ENCODE measurements around the gene CLNK. TPM values are rescaled to one million over a fixed set of nuclear protein-coding genes. Genes with fewer than 3 reads are reported as not detected.

The CLNK gene
- total and polyA plus RNA-seq, 2 donors (not counting 1 experiment from before 2014, with no cell fraction given) = 0.57 to 0.75 TPM

DNA sequence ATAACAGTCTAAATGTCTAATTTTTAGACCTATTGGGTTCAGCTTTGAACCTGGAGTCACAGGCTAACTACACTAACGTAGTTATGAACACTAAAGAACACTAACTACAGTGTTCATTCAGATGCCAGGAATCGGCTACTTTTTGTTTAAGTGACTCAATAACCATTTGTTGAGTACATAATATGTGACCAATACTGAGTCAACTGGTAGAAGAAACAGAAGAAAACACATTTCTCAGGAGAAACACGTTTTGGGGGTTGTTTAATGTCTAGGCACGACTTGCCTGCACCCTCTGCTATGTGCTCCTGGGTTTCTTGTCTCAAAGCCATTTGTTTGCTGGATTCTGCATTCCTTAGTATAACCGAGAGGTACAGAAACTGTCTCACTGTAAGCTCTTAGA lies 18.6 kb upstream of the CLNK start:
- intact Hi-C loops (cut with micrococcal nuclease) = no loop called here
- no peak overlapping the region for H2AFZ ChIP-seq (ENCODE audit: insufficient read depth, low read depth, low read length, poor library complexity, severe bottlenecking)
- no peaks in the 10 kb centered on the region for H3K4me1 ChIP-seq (ENCODE audit: control insufficient read depth in 2 of 2, insufficient read depth in 2 of 2, low read length in 2 of 2)
- H3K9ac ChIP-seq (ENCODE audit: low read length) = no peak overlapping the region
- no peaks in the 10 kb centered on the region for H4K20me1 ChIP-seq (ENCODE audit: control insufficient read depth, insufficient read depth, low read length, poor library complexity, severe bottlenecking)
- no peaks in the 10 kb centered on the region for H3K36me3 ChIP-seq (replicated peaks in 1 of 2; ENCODE audit: control extremely low read depth in 1 of 2, control insufficient read depth in 1 of 2, extremely low read depth in 1 of 2, insufficient read depth in 2 of 2, low read length in 1 of 2)
- ChIA-PET POLR2A (no interaction called here), CTCF (no interaction called here)
- Mint-ChIP-seq H3K4me3 (no peak overlapping the region), H3K27me3 (no peaks in the 10 kb centered on the region), H3K9me3 (ENCODE audit: insufficient read depth) (peaks cover 2% of the 10 kb centered on the region), H3K4me1 (no peaks in the 10 kb centered on the region), H3K27ac (no peak overlapping the region)
- no peaks in the 10 kb centered on the region for H3K79me2 ChIP-seq (ENCODE audit: control insufficient read depth, insufficient read depth, low read length)
- TF ChIP-seq, protein P1, sequence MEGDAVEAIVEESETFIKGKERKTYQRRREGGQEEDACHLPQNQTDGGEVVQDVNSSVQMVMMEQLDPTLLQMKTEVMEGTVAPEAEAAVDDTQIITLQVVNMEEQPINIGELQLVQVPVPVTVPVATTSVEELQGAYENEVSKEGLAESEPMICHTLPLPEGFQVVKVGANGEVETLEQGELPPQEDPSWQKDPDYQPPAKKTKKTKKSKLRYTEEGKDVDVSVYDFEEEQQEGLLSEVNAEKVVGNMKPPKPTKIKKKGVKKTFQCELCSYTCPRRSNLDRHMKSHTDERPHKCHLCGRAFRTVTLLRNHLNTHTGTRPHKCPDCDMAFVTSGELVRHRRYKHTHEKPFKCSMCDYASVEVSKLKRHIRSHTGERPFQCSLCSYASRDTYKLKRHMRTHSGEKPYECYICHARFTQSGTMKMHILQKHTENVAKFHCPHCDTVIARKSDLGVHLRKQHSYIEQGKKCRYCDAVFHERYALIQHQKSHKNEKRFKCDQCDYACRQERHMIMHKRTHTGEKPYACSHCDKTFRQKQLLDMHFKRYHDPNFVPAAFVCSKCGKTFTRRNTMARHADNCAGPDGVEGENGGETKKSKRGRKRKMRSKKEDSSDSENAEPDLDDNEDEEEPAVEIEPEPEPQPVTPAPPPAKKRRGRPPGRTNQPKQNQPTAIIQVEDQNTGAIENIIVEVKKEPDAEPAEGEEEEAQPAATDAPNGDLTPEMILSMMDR (IDR thresholded peaks at IDR 0.05) = no peak
- TF ChIP-seq EZH2 (IDR thresholded peaks at IDR 0.05; ENCODE audit: borderline replicate concordance, insufficient read depth, low read depth, low read length, poor library complexity, severe bottlenecking) = no peak
- no peak for ATAC-seq (ENCODE audit: low read depth)
- no peak overlapping the region for H3K4me3 ChIP-seq (ENCODE audit: control extremely low read depth in 1 of 5, extremely low read depth in 1 of 5, insufficient read depth in 1 of 5, low read depth in 2 of 5, low read length in 4 of 5)
- WGBS (ENCODE audit: insufficient coverage) = 73% methylated on average over 2 of the region's 5 CpGs
- H3K4me2 ChIP-seq (replicated peaks; ENCODE audit: low read depth, low read length, poor library complexity, severe bottlenecking) = no peak overlapping the region
- H3K9me3 ChIP-seq (ENCODE audit: control extremely low read depth in 1 of 3, control insufficient read depth in 2 of 3, insufficient read depth in 1 of 3, low read length in 2 of 3) = no peaks in the 10 kb centered on the region
- no peak overlapping the region for H3K27ac ChIP-seq (ENCODE audit: low read length in 2 of 2)
- no peak for DNase-seq
- no peaks in the 10 kb centered on the region for H3K27me3 ChIP-seq (replicated peaks in 1 of 4; ENCODE audit: control extremely low read depth in 1 of 4, control insufficient read depth in 3 of 4, insufficient read depth in 4 of 4, low read length in 3 of 4)

DNA sequence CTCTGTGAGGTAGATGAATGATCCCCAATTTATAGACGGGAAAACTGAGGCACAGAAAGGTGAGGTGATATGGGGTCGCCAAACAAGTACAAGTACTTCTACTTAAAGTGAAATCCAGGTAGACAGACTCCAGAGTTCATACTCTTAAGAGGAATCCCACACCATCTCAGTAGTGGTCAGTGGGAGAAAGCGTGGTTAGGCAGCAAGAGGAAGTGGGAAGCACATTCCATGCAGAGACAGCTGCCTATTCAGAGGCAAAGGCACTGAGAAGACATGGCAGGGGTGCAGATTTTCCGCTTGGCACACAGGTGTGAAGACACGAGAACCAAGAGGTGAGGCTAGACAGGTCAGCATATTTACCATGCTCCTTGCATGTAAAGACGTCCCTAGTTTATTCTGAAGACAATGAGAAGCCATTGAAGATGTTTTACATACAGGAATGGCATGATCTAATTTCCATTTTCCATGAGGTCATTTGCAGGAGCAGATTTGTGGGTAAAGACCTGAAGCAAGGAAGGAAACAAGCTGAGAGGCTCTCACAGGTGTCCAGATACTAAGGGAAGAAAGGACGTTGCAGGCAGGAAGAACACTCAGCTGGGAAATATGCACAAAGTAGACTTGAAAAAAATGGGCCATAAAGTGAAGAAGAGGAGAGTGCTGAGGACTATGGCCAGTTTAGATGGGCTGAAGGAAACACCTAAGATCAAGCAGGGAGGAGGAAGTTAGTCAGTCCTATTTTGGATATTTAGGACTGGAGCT lies 17.3 kb upstream of the CLNK start:
- Mint-ChIP-seq H3K4me3 (no peak overlapping the region), H3K9me3 (ENCODE audit: insufficient read depth) (peaks cover 2% of the 10 kb centered on the region), H3K27me3 (no peaks in the 10 kb centered on the region), H3K4me1 (no peaks in the 10 kb centered on the region), H3K27ac (no peak overlapping the region)
- Histone ChIP-seq H3K4me2 (replicated peaks; ENCODE audit: low read depth, low read length, poor library complexity, severe bottlenecking) (no peak overlapping the region), H4K20me1 (ENCODE audit: control insufficient read depth, insufficient read depth, low read length, poor library complexity, severe bottlenecking) (no peaks in the 10 kb centered on the region), H2AFZ (ENCODE audit: insufficient read depth, low read depth, low read length, poor library complexity, severe bottlenecking) (no peak overlapping the region), H3K27me3 (replicated peaks in 1 of 4; ENCODE audit: control extremely low read depth in 1 of 4, control insufficient read depth in 3 of 4, insufficient read depth in 4 of 4, low read length in 3 of 4) (no peaks in the 10 kb centered on the region), H3K4me3 (ENCODE audit: control extremely low read depth in 1 of 5, extremely low read depth in 1 of 5, insufficient read depth in 1 of 5, low read depth in 2 of 5, low read length in 4 of 5) (no peak overlapping the region), H3K36me3 (replicated peaks in 1 of 2; ENCODE audit: control extremely low read depth in 1 of 2, control insufficient read depth in 1 of 2, extremely low read depth in 1 of 2, insufficient read depth in 2 of 2, low read length in 1 of 2) (no peaks in the 10 kb centered on the region), H3K27ac (ENCODE audit: low read length in 2 of 2) (no peak overlapping the region), H3K4me1 (ENCODE audit: control insufficient read depth in 2 of 2, insufficient read depth in 2 of 2, low read length in 2 of 2) (no peaks in the 10 kb centered on the region), H3K9me3 (ENCODE audit: control extremely low read depth in 1 of 3, control insufficient read depth in 2 of 3, insufficient read depth in 1 of 3, low read length in 2 of 3) (no peaks in the 10 kb centered on the region), H3K9ac (ENCODE audit: low read length) (no peak overlapping the region), H3K79me2 (ENCODE audit: control insufficient read depth, insufficient read depth, low read length) (no peaks in the 10 kb centered on the region)
- no peak for DNase-seq
- TF ChIP-seq, protein P1 (IDR thresholded peaks at IDR 0.05) = no peak
- no peak for TF ChIP-seq EZH2 (IDR thresholded peaks at IDR 0.05; ENCODE audit: borderline replicate concordance, insufficient read depth, low read depth, low read length, poor library complexity, severe bottlenecking)
- intact Hi-C loops (cut with micrococcal nuclease) = no loop called here
- 79% methylated on average over 5 of the region's 7 CpGs for whole genome bisulfite sequencing (ENCODE audit: insufficient coverage)
- ChIA-PET CTCF (no interaction called here), POLR2A (no interaction called here)
- ATAC-seq (ENCODE audit: low read depth) = no peak

All from B cell (primary cell).